A673 (cell line): ENCODE results near the gene WWP2.
"Not testable (repeated sequence)": the region's sequence is repeated elsewhere in the genome, so short reads cannot be mapped to it uniquely, and the experiment has no call there.

ENCODE experiments used
- CTCF ChIP-seq: fragments of 300-800, 200-600 bp; sonication (generic); conservative IDR thresholded peaks from 2 replicates; pipeline ENCODE4 v1.5.1; 2017; ENCODE audit warnings: low read depth, mild to moderate bottlenecking, antibody characterized with exemption, low read length, moderate library complexity, mixed read lengths
- EZH2 ChIP-seq: fragments of 200-600 bp; sonication (generic); IDR thresholded peaks from 2 replicates; pipeline ENCODE4 v1.6.1; 2017; ENCODE audit warnings: borderline replicate concordance, low read depth, mild to moderate bottlenecking, mixed read lengths, antibody characterized with exemption, low read length; ENCODE audit not compliant: poor library complexity, severe bottlenecking

DNA sequence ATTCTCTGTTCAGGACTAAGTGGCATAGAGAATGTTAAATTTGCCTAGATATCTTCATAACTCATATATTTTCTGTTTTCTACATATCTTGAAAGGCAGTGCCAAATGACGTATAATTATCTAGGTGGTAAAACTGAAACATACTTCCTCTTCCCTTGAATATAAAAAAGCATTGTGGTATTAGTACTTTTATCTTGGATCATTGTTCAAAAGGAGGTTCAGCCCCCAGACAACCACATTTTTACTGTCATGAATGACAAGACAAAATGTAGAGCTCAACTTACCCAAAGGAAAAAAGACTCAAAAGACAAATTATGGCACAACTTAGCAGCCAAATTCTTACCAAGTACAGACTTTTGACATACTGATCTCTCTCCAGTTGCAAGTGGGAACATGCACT, 223.1 kb downstream of the WWP2 start:
- TF ChIP-seq CTCF, EZH2: not testable (repeated sequence)
